Measurements from ENCODE around the gene LHX3. TPM values are rescaled to one million over a fixed set of nuclear protein-coding genes. Genes with fewer than 3 reads are reported as not detected.

LHX3 gene
- total and polyA plus RNA-seq, 2 of the 8 experiments (the other 6 are each of a cell fraction or from before 2014, with no cell fraction given): 0.02 TPM; not detected in 1

DNA sequence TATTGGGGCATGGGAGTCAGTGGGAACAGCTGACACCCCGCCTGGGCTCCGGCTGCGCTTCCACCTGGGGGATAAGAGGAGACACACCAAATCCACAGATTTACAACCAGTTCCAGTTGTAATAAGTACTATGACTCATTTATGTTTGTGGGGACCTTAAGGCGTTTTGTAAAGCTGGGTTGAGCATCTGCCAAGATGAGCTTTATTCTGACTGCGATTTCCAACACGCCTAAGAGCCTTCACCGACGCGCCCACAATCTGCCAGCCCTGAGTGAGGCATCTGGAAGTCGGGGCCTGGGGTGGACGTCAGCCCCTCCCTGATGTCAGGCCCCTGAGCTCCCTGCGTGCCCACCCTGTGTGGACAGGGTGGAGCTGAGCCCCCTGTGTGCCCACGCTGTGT lies 14.3 kb upstream of the LHX3 start:
- Histone ChIP-seq H3K9ac (replicated peaks in 1 of 4; ENCODE audit: extremely low read depth in 1 of 4, low read depth in 3 of 4, low read length in 3 of 4) (no peak overlapping the region), H4K20me1 (replicated peaks in 1 of 2; ENCODE audit: control insufficient read depth in 1 of 2, insufficient read depth in 2 of 2, low read length in 2 of 2) (peaks cover 7 to 24% of the 10 kb centered on the region in 2 experiments), H3K4ac (replicated peaks; ENCODE audit: insufficient read length, low read depth, low read length) (no peak overlapping the region), H3K79me1 (ENCODE audit: low read depth, low read length) (peaks cover 13% of the 10 kb centered on the region; the same call in 1 of the 2 replicates), H2AFZ (ENCODE audit: low read length) (no peak overlapping the region), H4K8ac (ENCODE audit: extremely low read depth, insufficient read depth, low read length) (no peak overlapping the region; the same call in 1 of the 2 replicates), H2AK5ac (ENCODE audit: low read depth, low read length) (no peak overlapping the region), H3K23me2 (ENCODE audit: low read depth, low read length) (no peaks in the 10 kb centered on the region), H3K4me2 (ENCODE audit: insufficient read depth in 1 of 2, low read depth in 2 of 2, low read length in 2 of 2) (no peak overlapping the region), H3K4me1 (replicated peaks in 1 of 4; ENCODE audit: control insufficient read depth in 3 of 4, insufficient read depth in 4 of 4, low read length in 3 of 4) (peaks cover 0 to 2% (median 0%) of the 10 kb centered on the region in 4 experiments; a peak in 2 of 7 replicates), H3K36me3 (ENCODE audit: control insufficient read depth in 2 of 4, insufficient read depth in 4 of 4, low read length in 3 of 4) (peaks cover 0 to 14% (median 9%) of the 10 kb centered on the region in 4 experiments; a peak in 6 of 8 replicates), H3K79me2 (ENCODE audit: control insufficient read depth in 1 of 2, insufficient read depth in 2 of 2, low read length in 2 of 2) (peaks cover 0 to 13% of the 10 kb centered on the region in 2 experiments; a peak in 1 of 4 replicates), H3K18ac (ENCODE audit: extremely low read depth, low read length) (no peak overlapping the region), H4K91ac (replicated peaks; ENCODE audit: insufficient read length, low read length) (no peak overlapping the region), H3K23ac (ENCODE audit: insufficient read length) (no peak overlapping the region), H3K4me3 (ENCODE audit: extremely low read depth in 1 of 4, insufficient read depth in 2 of 4, low read depth in 3 of 4, low read length in 4 of 4) (no peak overlapping the region), H3K56ac (replicated peaks; ENCODE audit: insufficient read length, low read depth, low read length) (no peak overlapping the region), H2BK15ac (ENCODE audit: low read length) (no peak overlapping the region), H2BK120ac (replicated peaks; ENCODE audit: low read depth, low read length) (no peak overlapping the region), H3K9me3 (ENCODE audit: insufficient read depth in 2 of 2, low read depth in 1 of 2, low read length in 1 of 2) (peaks cover 0 to 2% of the 10 kb centered on the region in 2 experiments; a peak in 1 of 4 replicates), H3K27ac (ENCODE audit: low read depth, low read length) (no peak overlapping the region), H2BK12ac (ENCODE audit: low read depth, low read length) (no peak overlapping the region), H2BK20ac (ENCODE audit: low read length) (no peak overlapping the region), H3K27me3 (replicated peaks in 1 of 4; ENCODE audit: control insufficient read depth in 3 of 4, extremely low read depth in 1 of 4, insufficient read depth in 3 of 4, low read length in 3 of 4) (no peaks in the 10 kb centered on the region), H3K14ac (ENCODE audit: insufficient read length) (no peak overlapping the region), H2BK5ac (ENCODE audit: low read depth, low read length) (no peak overlapping the region), H4K5ac (ENCODE audit: insufficient read length, low read depth, low read length) (no peak overlapping the region)
- ChIA-PET CTCF (ENCODE audit: partially characterized antibody) (interaction anchor here (0.6 to 4.7 kb wide), 13 partner anchors 9 to 85 kb away, joined by 3 to 47 read pairs (median 4); no protein-coding TSS in a partner anchor), POLR2A (ENCODE audit: partially characterized antibody) (interaction anchor here (1.3 kb wide), 2 partner anchors 49 to 99 kb away, joined by 3 read pairs; no protein-coding TSS in a partner anchor)
- 93% methylated on average over 12 of the region's 13 CpGs; no CpG with 5 or more reads in 1 of the 2 experiments for WGBS, 2 experiments (ENCODE audit: extremely low coverage in 1 of 2, insufficient coverage in 1 of 2, insufficient read length in 1 of 2, insufficient replicate concordance in 2 of 2, low coverage in 1 of 2, low lambda C conversion rate in 2 of 2, missing lambda C conversion rate in 1 of 2)
- DNase-seq (ENCODE audit: low read depth in 1 of 2, low spot score in 2 of 2) (no peak), FAIRE-seq (no peak)
- TF ChIP-seq SAP30 (IDR thresholded peaks at IDR 0.05; ENCODE audit: insufficient read depth, insufficient replicate concordance, low read length) (no peak), SIX5 (IDR thresholded peaks at IDR 0.05; ENCODE audit: low read depth, low read length) (no peak)

Measured in H1 (cell line).